ENCODE measurements around the gene IQGAP2.

DNA sequence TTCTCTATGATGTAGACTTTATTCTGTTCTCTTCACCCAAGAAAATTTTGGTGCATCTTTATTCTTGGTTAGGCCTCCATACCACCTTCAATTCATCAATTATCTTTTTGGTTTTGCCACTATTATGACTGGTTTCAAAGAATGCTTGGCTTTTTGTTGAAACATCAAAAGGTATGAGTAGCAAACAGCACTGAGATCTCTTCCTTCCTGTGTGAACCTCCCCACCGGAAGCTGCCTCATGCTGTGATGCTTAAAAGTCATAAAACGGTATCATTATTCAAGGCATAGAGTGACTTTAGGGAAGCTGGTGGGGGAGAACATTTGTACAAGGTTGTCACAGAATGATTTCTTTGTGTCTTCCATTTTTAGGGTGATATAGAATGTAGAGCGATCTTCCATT, 70.6 kb downstream of the IQGAP2 start:
- TF ChIP-seq, protein P1, sequence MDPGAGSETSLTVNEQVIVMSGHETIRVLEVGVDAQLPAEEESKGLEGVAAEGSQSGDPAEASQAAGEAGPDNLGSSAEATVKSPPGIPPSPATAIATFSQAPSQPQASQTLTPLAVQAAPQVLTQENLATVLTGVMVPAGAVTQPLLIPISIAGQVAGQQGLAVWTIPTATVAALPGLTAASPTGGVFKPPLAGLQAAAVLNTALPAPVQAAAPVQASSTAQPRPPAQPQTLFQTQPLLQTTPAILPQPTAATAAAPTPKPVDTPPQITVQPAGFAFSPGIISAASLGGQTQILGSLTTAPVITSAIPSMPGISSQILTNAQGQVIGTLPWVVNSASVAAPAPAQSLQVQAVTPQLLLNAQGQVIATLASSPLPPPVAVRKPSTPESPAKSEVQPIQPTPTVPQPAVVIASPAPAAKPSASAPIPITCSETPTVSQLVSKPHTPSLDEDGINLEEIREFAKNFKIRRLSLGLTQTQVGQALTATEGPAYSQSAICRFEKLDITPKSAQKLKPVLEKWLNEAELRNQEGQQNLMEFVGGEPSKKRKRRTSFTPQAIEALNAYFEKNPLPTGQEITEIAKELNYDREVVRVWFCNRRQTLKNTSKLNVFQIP (CRISPR knock-in tag; IDR thresholded peaks at IDR 0.05; ENCODE audit: borderline replicate concordance, low read depth): no peak
- TF ChIP-seq ARNTL (CRISPR knock-in tag; IDR thresholded peaks at IDR 0.05; ENCODE audit: borderline replicate concordance, low read depth) (no peak), ZNF8 (CRISPR knock-in tag; IDR thresholded peaks at IDR 0.05) (no peak), RARB (CRISPR knock-in tag; IDR thresholded peaks at IDR 0.05) (no peak), ZC3H10 (CRISPR knock-in tag; IDR thresholded peaks at IDR 0.05) (no peak), ESRRG (CRISPR knock-in tag; IDR thresholded peaks at IDR 0.05) (no peak), ZFP30 (CRISPR knock-in tag; IDR thresholded peaks at IDR 0.05) (no peak), ZNF70 (CRISPR knock-in tag; IDR thresholded peaks at IDR 0.05) (no peak), ISL1 (CRISPR knock-in tag; IDR thresholded peaks at IDR 0.05) (no peak), SNAI2 (CRISPR knock-in tag; IDR thresholded peaks at IDR 0.05) (no peak), PPARA (CRISPR knock-in tag; IDR thresholded peaks at IDR 0.05; ENCODE audit: borderline replicate concordance) (no peak)
- TF ChIP-seq, protein P2, sequence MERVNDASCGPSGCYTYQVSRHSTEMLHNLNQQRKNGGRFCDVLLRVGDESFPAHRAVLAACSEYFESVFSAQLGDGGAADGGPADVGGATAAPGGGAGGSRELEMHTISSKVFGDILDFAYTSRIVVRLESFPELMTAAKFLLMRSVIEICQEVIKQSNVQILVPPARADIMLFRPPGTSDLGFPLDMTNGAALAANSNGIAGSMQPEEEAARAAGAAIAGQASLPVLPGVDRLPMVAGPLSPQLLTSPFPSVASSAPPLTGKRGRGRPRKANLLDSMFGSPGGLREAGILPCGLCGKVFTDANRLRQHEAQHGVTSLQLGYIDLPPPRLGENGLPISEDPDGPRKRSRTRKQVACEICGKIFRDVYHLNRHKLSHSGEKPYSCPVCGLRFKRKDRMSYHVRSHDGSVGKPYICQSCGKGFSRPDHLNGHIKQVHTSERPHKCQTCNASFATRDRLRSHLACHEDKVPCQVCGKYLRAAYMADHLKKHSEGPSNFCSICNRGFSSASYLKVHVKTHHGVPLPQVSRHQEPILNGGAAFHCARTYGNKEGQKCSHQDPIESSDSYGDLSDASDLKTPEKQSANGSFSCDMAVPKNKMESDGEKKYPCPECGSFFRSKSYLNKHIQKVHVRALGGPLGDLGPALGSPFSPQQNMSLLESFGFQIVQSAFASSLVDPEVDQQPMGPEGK (CRISPR knock-in tag; IDR thresholded peaks at IDR 0.05; ENCODE audit: borderline replicate concordance): no peak
- TF ChIP-seq, protein P3, sequence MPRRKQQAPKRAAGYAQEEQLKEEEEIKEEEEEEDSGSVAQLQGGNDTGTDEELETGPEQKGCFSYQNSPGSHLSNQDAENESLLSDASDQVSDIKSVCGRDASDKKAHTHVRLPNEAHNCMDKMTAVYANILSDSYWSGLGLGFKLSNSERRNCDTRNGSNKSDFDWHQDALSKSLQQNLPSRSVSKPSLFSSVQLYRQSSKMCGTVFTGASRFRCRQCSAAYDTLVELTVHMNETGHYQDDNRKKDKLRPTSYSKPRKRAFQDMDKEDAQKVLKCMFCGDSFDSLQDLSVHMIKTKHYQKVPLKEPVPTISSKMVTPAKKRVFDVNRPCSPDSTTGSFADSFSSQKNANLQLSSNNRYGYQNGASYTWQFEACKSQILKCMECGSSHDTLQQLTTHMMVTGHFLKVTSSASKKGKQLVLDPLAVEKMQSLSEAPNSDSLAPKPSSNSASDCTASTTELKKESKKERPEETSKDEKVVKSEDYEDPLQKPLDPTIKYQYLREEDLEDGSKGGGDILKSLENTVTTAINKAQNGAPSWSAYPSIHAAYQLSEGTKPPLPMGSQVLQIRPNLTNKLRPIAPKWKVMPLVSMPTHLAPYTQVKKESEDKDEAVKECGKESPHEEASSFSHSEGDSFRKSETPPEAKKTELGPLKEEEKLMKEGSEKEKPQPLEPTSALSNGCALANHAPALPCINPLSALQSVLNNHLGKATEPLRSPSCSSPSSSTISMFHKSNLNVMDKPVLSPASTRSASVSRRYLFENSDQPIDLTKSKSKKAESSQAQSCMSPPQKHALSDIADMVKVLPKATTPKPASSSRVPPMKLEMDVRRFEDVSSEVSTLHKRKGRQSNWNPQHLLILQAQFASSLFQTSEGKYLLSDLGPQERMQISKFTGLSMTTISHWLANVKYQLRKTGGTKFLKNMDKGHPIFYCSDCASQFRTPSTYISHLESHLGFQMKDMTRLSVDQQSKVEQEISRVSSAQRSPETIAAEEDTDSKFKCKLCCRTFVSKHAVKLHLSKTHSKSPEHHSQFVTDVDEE (CRISPR knock-in tag; IDR thresholded peaks at IDR 0.05): no peak
- TF ChIP-seq, protein P4, sequence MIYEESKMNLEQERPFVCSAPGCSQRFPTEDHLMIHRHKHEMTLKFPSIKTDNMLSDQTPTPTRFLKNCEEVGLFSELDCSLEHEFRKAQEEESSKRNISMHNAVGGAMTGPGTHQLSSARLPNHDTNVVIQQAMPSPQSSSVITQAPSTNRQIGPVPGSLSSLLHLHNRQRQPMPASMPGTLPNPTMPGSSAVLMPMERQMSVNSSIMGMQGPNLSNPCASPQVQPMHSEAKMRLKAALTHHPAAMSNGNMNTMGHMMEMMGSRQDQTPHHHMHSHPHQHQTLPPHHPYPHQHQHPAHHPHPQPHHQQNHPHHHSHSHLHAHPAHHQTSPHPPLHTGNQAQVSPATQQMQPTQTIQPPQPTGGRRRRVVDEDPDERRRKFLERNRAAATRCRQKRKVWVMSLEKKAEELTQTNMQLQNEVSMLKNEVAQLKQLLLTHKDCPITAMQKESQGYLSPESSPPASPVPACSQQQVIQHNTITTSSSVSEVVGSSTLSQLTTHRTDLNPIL (CRISPR knock-in tag; IDR thresholded peaks at IDR 0.05; ENCODE audit: low read depth): no peak

All from SK-N-SH treated with all-trans-retinoic acid at 6 μM for 48 hours (cell line).